ENCODE results near the gene MACO1. TPM values are rescaled to one million over a fixed set of nuclear protein-coding genes. Genes with fewer than 3 reads are reported as not detected.
A peak's percentile ranks its signal among the peaks of the same experiment; 100 is the strongest.

Gene MACO1
- total RNA-seq, 1 donor from 2014 or later = 24.9 TPM

DNA sequence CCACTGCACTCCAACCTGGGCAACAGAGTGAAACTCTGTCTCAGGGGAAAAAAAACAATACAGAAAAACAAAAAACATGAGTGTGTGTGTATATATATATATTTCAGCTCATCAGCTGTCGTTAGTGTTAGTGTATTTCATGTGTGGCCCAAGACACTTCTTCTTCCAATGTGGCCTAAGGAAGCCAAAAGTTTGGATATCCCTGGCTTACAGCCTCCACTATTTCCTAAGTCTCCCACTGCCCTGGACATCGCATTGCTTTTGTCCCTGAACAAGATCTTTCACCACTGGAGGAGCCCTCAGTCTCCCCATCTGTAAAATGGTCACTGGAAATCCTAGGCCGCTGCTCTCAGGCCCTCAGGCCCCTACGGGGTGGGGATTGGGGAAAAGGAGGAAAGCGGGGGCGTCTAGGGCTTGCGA, 112.3 kb downstream of the MACO1 start:
- Histone ChIP-seq H3K36me3 (ENCODE audit: control insufficient read depth, insufficient read depth, low read length) (no peaks in the 10 kb centered on the region), H3K27me3 (ENCODE audit: control insufficient read depth, insufficient read depth, low read length) (peaks cover 4% of the 10 kb centered on the region), H3K4me3 (ENCODE audit: low read depth, low read length) (peak overlapping the region; percentile 67)
- DNase-seq (ENCODE audit: low read depth) = no peak
- TF ChIP-seq, protein P1, sequence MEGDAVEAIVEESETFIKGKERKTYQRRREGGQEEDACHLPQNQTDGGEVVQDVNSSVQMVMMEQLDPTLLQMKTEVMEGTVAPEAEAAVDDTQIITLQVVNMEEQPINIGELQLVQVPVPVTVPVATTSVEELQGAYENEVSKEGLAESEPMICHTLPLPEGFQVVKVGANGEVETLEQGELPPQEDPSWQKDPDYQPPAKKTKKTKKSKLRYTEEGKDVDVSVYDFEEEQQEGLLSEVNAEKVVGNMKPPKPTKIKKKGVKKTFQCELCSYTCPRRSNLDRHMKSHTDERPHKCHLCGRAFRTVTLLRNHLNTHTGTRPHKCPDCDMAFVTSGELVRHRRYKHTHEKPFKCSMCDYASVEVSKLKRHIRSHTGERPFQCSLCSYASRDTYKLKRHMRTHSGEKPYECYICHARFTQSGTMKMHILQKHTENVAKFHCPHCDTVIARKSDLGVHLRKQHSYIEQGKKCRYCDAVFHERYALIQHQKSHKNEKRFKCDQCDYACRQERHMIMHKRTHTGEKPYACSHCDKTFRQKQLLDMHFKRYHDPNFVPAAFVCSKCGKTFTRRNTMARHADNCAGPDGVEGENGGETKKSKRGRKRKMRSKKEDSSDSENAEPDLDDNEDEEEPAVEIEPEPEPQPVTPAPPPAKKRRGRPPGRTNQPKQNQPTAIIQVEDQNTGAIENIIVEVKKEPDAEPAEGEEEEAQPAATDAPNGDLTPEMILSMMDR (IDR thresholded peaks at IDR 0.05; ENCODE audit: insufficient read depth, low read length, poor library complexity, severe bottlenecking) = no peak

DNA sequence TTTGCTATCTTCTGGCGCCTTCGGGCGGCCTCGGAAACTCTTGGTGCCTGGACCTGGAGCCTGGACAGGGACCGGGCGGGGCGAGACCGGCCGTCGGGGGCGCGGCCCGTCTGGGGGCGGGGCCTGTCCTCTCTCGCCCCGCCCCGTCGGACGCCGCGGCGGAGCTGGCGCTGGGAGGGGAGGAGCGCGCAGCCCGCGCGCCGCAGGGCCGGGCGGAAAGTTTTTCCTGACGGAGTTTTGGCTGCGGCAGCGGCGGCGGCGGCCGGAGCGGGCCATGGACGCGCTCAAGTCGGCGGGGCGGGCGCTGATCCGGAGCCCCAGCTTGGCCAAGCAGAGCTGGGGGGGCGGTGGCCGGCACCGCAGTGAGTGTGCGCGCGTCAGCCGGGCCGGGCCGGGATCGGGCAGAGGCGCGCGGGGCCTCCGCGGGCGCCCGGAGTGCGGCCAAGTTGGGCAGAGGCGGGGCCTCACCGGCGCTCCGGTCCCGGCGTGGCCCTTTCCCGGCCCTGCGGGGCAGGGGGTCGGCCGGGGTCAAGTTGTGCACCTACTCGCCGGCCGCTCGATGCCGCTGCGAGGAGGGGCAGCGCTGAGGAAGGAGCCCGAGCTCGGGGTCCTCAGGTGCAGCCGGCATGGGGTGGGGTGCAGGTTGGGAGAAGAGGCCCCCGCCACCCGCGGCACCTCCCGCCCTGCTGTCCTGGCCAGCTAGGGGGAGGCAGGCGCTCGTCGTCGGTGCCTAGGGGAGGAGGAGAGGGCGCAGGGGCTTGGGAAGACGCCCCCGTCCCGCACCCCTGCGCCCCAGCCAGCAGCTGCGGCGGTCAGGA, 112.9 kb downstream of the MACO1 start, which contains the start of gene LDLRAP1:
Gene LDLRAP1 (plus strand): TSS at position 182 of the 818 bp plus-strand sequence. CDS start 93 bp downstream, at position 275.
- H3K4me3 ChIP-seq (ENCODE audit: low read depth, low read length) = peak within 1 kb of the TSS; percentile 67
- peaks cover 4% of the 10 kb centered on the region for H3K27me3 ChIP-seq (ENCODE audit: control insufficient read depth, insufficient read depth, low read length)
- no peaks in the 10 kb centered on the region for H3K36me3 ChIP-seq (ENCODE audit: control insufficient read depth, insufficient read depth, low read length)
- no peak for DNase-seq (ENCODE audit: low read depth)
- TF ChIP-seq, protein P1 (IDR thresholded peaks at IDR 0.05; ENCODE audit: insufficient read depth, low read length, poor library complexity, severe bottlenecking) = no peak

DNA sequence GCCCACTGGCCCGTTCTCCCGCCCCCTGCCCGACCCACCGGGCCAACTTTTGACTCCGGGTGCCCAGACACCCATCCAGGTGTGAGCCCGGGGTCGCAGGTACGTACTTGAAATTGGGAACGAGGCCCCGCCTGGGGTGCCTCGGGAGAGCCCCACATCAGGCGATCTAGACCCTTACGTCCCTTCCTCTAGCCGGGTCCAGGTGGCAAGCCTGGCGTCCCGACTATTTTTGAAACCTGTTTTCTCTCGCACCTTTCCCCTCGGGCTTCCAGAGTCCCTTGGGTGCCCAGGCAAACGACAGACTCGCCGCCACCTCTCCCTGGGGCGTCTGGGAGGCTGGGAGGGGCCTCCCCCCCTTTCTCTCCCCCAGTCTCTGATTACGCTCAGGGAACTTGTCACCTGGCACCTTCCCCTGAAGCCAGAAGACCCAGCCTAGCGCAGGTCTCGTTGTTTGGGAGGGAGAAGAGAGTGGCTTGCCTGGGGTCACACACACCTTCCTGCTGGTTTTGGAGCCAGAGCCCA, 113.6 kb downstream of the MACO1 start:
- Histone ChIP-seq H3K36me3 (ENCODE audit: control insufficient read depth, insufficient read depth, low read length) (no peaks in the 10 kb centered on the region), H3K4me3 (ENCODE audit: low read depth, low read length) (peak overlapping the region; percentile 67), H3K27me3 (ENCODE audit: control insufficient read depth, insufficient read depth, low read length) (peaks cover 4% of the 10 kb centered on the region)
- no peak for DNase-seq (ENCODE audit: low read depth)
- TF ChIP-seq, protein P1 (IDR thresholded peaks at IDR 0.05; ENCODE audit: insufficient read depth, low read length, poor library complexity, severe bottlenecking) = no peak

DNA sequence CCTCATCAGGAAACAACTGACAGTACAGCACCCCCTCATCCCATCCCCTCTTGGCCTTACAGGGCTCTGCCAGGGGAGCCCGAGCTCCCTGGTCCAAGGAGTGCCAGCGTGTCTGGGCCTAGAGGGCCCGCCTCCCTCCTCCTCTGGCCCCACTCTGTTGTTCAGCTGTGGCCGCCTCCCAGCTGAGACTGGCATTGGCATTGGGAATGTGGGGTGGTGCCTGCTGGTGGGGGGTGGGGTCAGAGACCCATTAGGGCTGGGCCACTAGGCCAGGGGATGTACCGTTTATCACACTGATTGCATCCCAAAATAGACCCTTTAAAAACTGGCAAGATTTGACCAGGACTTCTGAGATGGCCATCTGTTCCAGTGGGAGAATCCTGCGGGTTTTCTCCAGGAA, 114.1 kb downstream of the MACO1 start:
- H3K36me3 ChIP-seq (ENCODE audit: control insufficient read depth, insufficient read depth, low read length) = no peaks in the 10 kb centered on the region
- H3K4me3 ChIP-seq (ENCODE audit: low read depth, low read length) = no peak overlapping the region
- H3K27me3 ChIP-seq (ENCODE audit: control insufficient read depth, insufficient read depth, low read length) = peaks cover 4% of the 10 kb centered on the region
- TF ChIP-seq, protein P1 (IDR thresholded peaks at IDR 0.05; ENCODE audit: insufficient read depth, low read length, poor library complexity, severe bottlenecking) = no peak
- DNase-seq (ENCODE audit: low read depth) = no peak

DNA sequence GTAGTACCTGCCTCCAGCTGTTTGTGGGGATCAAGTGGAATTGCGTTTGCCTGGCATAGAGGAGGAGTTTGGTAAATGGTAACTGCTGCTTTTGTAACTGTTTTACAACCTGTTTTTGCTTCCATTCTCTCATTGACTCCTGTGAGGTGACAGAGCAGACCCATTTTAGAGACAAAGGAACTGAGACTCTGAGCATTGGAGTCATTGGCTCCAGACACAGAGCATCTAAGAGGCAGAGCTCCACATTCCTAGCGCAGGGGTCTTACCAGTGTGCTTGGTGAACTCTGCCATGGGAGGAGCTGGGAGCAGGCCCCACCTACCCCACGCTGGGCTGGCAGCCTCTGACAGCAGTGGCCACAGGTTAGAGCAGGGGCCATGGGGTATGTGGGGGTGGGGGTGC, 115.1 kb downstream of the MACO1 start:
- TF ChIP-seq, protein P1 (IDR thresholded peaks at IDR 0.05; ENCODE audit: insufficient read depth, low read length, poor library complexity, severe bottlenecking) = no peak
- H3K36me3 ChIP-seq (ENCODE audit: control insufficient read depth, insufficient read depth, low read length) = no peaks in the 10 kb centered on the region
- H3K4me3 ChIP-seq (ENCODE audit: low read depth, low read length) = no peak overlapping the region
- DNase-seq (ENCODE audit: low read depth) = no peak
- H3K27me3 ChIP-seq (ENCODE audit: control insufficient read depth, insufficient read depth, low read length) = peaks cover 3% of the 10 kb centered on the region
